ENCODE data around the gene BAZ1A. TPM values are rescaled to one million over a fixed set of nuclear protein-coding genes. Genes with fewer than 3 reads are reported as not detected.

BAZ1A gene
- total RNA-seq, 1 experiment from 2014 or later: 28.2 TPM

- TF ChIP-seq ZNF532 (CRISPR knock-in tag; IDR thresholded peaks at IDR 0.05; ENCODE audit: borderline replicate concordance) (no peak), FOXP4 (CRISPR knock-in tag; IDR thresholded peaks at IDR 0.05) (no peak)
Measured at GRCh38 chr14:34875031-34875922, at the start of gene BAZ1A (continued).

GRCh38 chr14:34920339-34920738, 45.2 kb upstream of the BAZ1A start:
- peaks cover 5% of the 10 kb centered on the region; the same call in 1 of the 2 replicates for H3K36me3 Mint-ChIP-seq
- CTCF ChIA-PET: no interaction called here
- peaks cover 14% of the 10 kb centered on the region for H3K9me3 Mint-ChIP-seq
- DNase-seq (ENCODE audit: low spot score): no peak
- POLR2A ChIA-PET: no interaction called here
- no peak overlapping the region for H3K4me3 Mint-ChIP-seq
- H3K27ac Mint-ChIP-seq: no peak overlapping the region
- TF ChIP-seq AR (CRISPR knock-in tag; IDR thresholded peaks at IDR 0.05) (no peak), RELA (CRISPR knock-in tag; IDR thresholded peaks at IDR 0.05; ENCODE audit: borderline replicate concordance) (no peak), SMAD4 (CRISPR knock-in tag; IDR thresholded peaks at IDR 0.05) (no peak), CDX4 (CRISPR knock-in tag; IDR thresholded peaks at IDR 0.05; ENCODE audit: borderline replicate concordance) (no peak), SMAD3 (CRISPR knock-in tag; IDR thresholded peaks at IDR 0.05; ENCODE audit: borderline replicate concordance) (no peak), ESRRA (CRISPR knock-in tag; IDR thresholded peaks at IDR 0.05; ENCODE audit: borderline replicate concordance) (no peak), KAT7 (CRISPR knock-in tag; IDR thresholded peaks at IDR 0.05; ENCODE audit: borderline replicate concordance) (no peak), ZNF416 (CRISPR knock-in tag; IDR thresholded peaks at IDR 0.05) (no peak), MXD4 (CRISPR knock-in tag; IDR thresholded peaks at IDR 0.05; ENCODE audit: borderline replicate concordance) (no peak), PREB (CRISPR knock-in tag; IDR thresholded peaks at IDR 0.05; ENCODE audit: borderline replicate concordance) (no peak), ELF4 (CRISPR knock-in tag; IDR thresholded peaks at IDR 0.05; ENCODE audit: low read depth) (no peak), ZBTB21 (CRISPR knock-in tag; IDR thresholded peaks at IDR 0.05; ENCODE audit: borderline replicate concordance) (no peak), ERG (CRISPR knock-in tag; IDR thresholded peaks at IDR 0.05) (no peak), ZNF281 (CRISPR knock-in tag; IDR thresholded peaks at IDR 0.05) (no peak), TCF7 (CRISPR knock-in tag; IDR thresholded peaks at IDR 0.05; ENCODE audit: low read depth) (no peak), ZNF671 (CRISPR knock-in tag; IDR thresholded peaks at IDR 0.05) (no peak)
- no peak for ATAC-seq
- no peaks in the 10 kb centered on the region for H3K27me3 Mint-ChIP-seq (ENCODE audit: low read depth)
- H3K4me1 Mint-ChIP-seq: no peaks in the 10 kb centered on the region

All from WTC11 (cell line).